GM19193 (cell line): Measurements from ENCODE around the gene IGFL4.

Experiments used
- POLR2A ChIP-seq: IDR thresholded peaks from 4 replicates; pipeline ENCODE4 v1.6.1; 2011; ENCODE audit not compliant: insufficient read depth, insufficient read length; ENCODE audit errors: extremely low read depth

IGFL4 gene

GRCh38 chr19:46035546-46035945, 5.3 kb downstream of the IGFL4 start:
- TF ChIP-seq POLR2A = no peak

GRCh38 chr19:46033401-46033800, 7.4 kb downstream of the IGFL4 start:
- TF ChIP-seq POLR2A = no peak

GRCh38 chr19:46032597-46033025, 8.2 kb downstream of the IGFL4 start:
- no peak for TF ChIP-seq POLR2A

- TF ChIP-seq POLR2A = no peak
These were observed 8.8 kb downstream of the IGFL4 start for GRCh38 chr19:46031781-46032596.

- TF ChIP-seq POLR2A = no peak
These were observed 9.8 kb downstream of the IGFL4 start for GRCh38 chr19:46030812-46031550.

GRCh38 chr19:46025835-46026234, 15.0 kb downstream of the IGFL4 start:
- no peak for TF ChIP-seq POLR2A

- TF ChIP-seq POLR2A = no peak
These were observed 17.5 kb downstream of the IGFL4 start for GRCh38 chr19:46023311-46023779.

- TF ChIP-seq POLR2A = no peak
These were observed 18.1 kb downstream of the IGFL4 start, which contains the start of gene PGLYRP1 for GRCh38 chr19:46022431-46023310. Gene PGLYRP1 (minus strand): TSS chr19:46023053. CDS start chr19:46023021, 32 bp downstream.

- TF ChIP-seq POLR2A = no peak
These were observed 18.8 kb downstream of the IGFL4 start for GRCh38 chr19:46022061-46022430.

GRCh38 chr19:46021531-46022041, 19.2 kb downstream of the IGFL4 start:
- TF ChIP-seq POLR2A = no peak

GRCh38 chr19:46020819-46021125, 20.0 kb downstream of the IGFL4 start:
- no peak for TF ChIP-seq POLR2A

- no peak for TF ChIP-seq POLR2A
These were observed 21.5 kb downstream of the IGFL4 start for GRCh38 chr19:46019270-46019669.

GRCh38 chr19:46018729-46019251, 22.0 kb downstream of the IGFL4 start:
- TF ChIP-seq POLR2A = no peak

- no peak for TF ChIP-seq POLR2A
These were observed 22.7 kb downstream of the IGFL4 start for GRCh38 chr19:46017874-46018675.
